ENCODE data around the gene ATP2B2.

Gene ATP2B2

DNA sequence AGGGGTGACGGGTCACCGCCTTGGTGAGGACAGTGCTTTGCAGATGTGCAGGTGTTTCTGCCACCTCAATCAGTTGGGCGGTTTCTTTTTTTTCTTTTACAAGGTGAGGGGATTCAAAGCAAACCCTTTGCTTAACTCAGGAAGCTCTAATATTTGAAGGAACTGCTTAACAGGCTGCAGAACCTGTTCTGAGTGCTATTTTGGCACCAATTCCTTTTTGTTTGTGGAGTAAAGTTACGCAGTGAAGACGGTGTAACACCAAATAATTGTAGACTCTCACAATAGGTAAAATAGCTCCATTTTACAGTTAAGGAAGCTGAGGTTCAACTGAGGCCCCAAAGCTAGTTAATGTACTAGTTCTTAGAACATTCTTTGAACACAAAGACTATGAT is 219.3 kb downstream of the ATP2B2 start:
- Histone ChIP-seq H3K27me3 (ENCODE audit: insufficient read depth, low read length, poor library complexity) (no peaks in the 10 kb centered on the region), H3K27ac (ENCODE audit: low read length) (no peak overlapping the region), H3K9me3 (ENCODE audit: insufficient read depth, low read length, severe bottlenecking) (no peaks in the 10 kb centered on the region), H3K4me2 (ENCODE audit: insufficient read depth, low read length) (no peak overlapping the region), H3K4me3 (ENCODE audit: low read depth in 1 of 2, low read length in 2 of 2) (no peak overlapping the region), H2AFZ (ENCODE audit: low read depth, low read length) (no peak overlapping the region), H3K79me2 (ENCODE audit: insufficient read depth, low read length) (no peaks in the 10 kb centered on the region), H3K9ac (ENCODE audit: low read depth, low read length) (no peak overlapping the region), H3K36me3 (ENCODE audit: insufficient read depth, low read length) (peaks cover 62% of the 10 kb centered on the region), H4K20me1 (ENCODE audit: insufficient read depth, low read length) (0 out of 2 replicates have a peak, but pooled peaks cover 5% of the 10 kb centered on the region), H3K4me1 (ENCODE audit: insufficient read depth, low read length) (no peaks in the 10 kb centered on the region)
- TF ChIP-seq CTCF (IDR thresholded peaks at IDR 0.05; ENCODE audit: borderline replicate concordance, extremely low read depth, low read length, poor library complexity, severe bottlenecking) (no peak), EZH2 (IDR thresholded peaks at IDR 0.05; ENCODE audit: borderline replicate concordance, low read depth, low read length, severe bottlenecking) (no peak)
- no peak for ATAC-seq (ENCODE audit: insufficient read depth, low read depth)
- no peak for DNase-seq

- H3K9ac ChIP-seq (ENCODE audit: low read depth, low read length): no peak overlapping the region
- ATAC-seq (ENCODE audit: insufficient read depth, low read depth): no peak
- no peaks in the 10 kb centered on the region for H3K79me2 ChIP-seq (ENCODE audit: insufficient read depth, low read length)
- no peak overlapping the region for H2AFZ ChIP-seq (ENCODE audit: low read depth, low read length)
- H4K20me1 ChIP-seq (ENCODE audit: insufficient read depth, low read length): 0 out of 2 replicates have a peak, but pooled peaks cover 5% of the 10 kb centered on the region
- no peak overlapping the region for H3K4me3 ChIP-seq (ENCODE audit: low read depth in 1 of 2, low read length in 2 of 2)
- H3K27me3 ChIP-seq (ENCODE audit: insufficient read depth, low read length, poor library complexity): no peaks in the 10 kb centered on the region
- H3K27ac ChIP-seq (ENCODE audit: low read length): no peak overlapping the region
- peaks cover 69% of the 10 kb centered on the region for H3K36me3 ChIP-seq (ENCODE audit: insufficient read depth, low read length)
- DNase-seq: no peak
- TF ChIP-seq CTCF (IDR thresholded peaks at IDR 0.05; ENCODE audit: borderline replicate concordance, extremely low read depth, low read length, poor library complexity, severe bottlenecking) (no peak), EZH2 (IDR thresholded peaks at IDR 0.05; ENCODE audit: borderline replicate concordance, low read depth, low read length, severe bottlenecking) (no peak)
- H3K4me1 ChIP-seq (ENCODE audit: insufficient read depth, low read length): no peaks in the 10 kb centered on the region
- H3K9me3 ChIP-seq (ENCODE audit: insufficient read depth, low read length, severe bottlenecking): no peaks in the 10 kb centered on the region
- no peak overlapping the region for H3K4me2 ChIP-seq (ENCODE audit: insufficient read depth, low read length)
These were observed 219.9 kb downstream of the ATP2B2 start for GRCh38 chr3:10285272-10286132.

DNA sequence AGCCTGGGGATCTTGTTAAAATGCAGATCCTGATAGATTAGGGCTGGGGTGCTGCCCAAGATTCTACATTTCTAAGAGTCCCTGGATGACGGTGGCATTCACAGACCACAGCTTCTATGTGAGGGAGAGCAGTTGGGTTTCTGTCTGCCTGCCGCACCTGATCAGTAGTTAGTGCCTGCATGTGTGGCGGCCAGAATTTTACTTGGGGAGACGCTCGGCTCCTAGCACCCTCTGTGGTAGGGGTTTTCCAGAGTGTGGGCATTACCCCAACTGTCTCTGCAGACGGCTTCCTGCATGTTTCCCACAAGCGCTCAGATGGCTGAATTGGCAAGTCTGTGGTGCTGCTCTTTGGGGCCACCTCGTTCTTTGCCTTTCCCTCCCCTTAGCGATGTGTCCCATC is 220.9 kb downstream of the ATP2B2 start:
- no peak overlapping the region for H2AFZ ChIP-seq (ENCODE audit: low read depth, low read length)
- no peaks in the 10 kb centered on the region for H3K9me3 ChIP-seq (ENCODE audit: insufficient read depth, low read length, severe bottlenecking)
- no peak overlapping the region for H3K27ac ChIP-seq (ENCODE audit: low read length)
- no peaks in the 10 kb centered on the region for H3K27me3 ChIP-seq (ENCODE audit: insufficient read depth, low read length, poor library complexity)
- H3K36me3 ChIP-seq (ENCODE audit: insufficient read depth, low read length): peaks cover 75% of the 10 kb centered on the region
- TF ChIP-seq CTCF (IDR thresholded peaks at IDR 0.05; ENCODE audit: borderline replicate concordance, extremely low read depth, low read length, poor library complexity, severe bottlenecking) (no peak), EZH2 (IDR thresholded peaks at IDR 0.05; ENCODE audit: borderline replicate concordance, low read depth, low read length, severe bottlenecking) (no peak)
- H4K20me1 ChIP-seq (ENCODE audit: insufficient read depth, low read length): 0 out of 2 replicates have a peak, but pooled peaks cover 5% of the 10 kb centered on the region
- H3K9ac ChIP-seq (ENCODE audit: low read depth, low read length): no peak overlapping the region
- H3K4me2 ChIP-seq (ENCODE audit: insufficient read depth, low read length): no peak overlapping the region
- H3K4me3 ChIP-seq (ENCODE audit: low read depth in 1 of 2, low read length in 2 of 2): no peak overlapping the region
- DNase-seq (no peak), ATAC-seq (ENCODE audit: insufficient read depth, low read depth) (no peak)
- no peaks in the 10 kb centered on the region for H3K79me2 ChIP-seq (ENCODE audit: insufficient read depth, low read length)
- no peaks in the 10 kb centered on the region for H3K4me1 ChIP-seq (ENCODE audit: insufficient read depth, low read length)
